HEK293 (cell line): ENCODE results near the gene PLAC1.

Experiments
- CTCF ChIA-PET: fragments of 350-600 bp; formaldehyde crosslinking; extraction: SDS; loops from one replicate; lab custom pipeline; 2021; ENCODE audit warnings: antibody characterized with exemption; lab: Yijun Ruan, JAX
- POLR2A ChIA-PET: fragments of 300-600 bp; formaldehyde crosslinking; extraction: SDS; loops from one replicate; lab custom pipeline; 2020; ENCODE audit warnings: antibody characterized with exemption, inconsistent platforms; lab: Yijun Ruan, JAX
- H3K27ac ChIP-seq: fragments of 200-500 bp; sonication (Bioruptor generic); 2 replicates; pipeline ENCODE4 v1.5.1; 2014; ENCODE audit warnings: low read depth, low read length, control low read depth, inconsistent platforms; ENCODE audit errors: extremely low read depth
- H3K36me3 ChIP-seq, 2 experiments: fragments of 200-500 bp in 1 of 2; sonication (Bioruptor generic) in 1 of 2; 1 replicate in 1 of 2; 2 replicates in 1 of 2; pipeline ENCODE4 v1.5.1; 2014 to 2017; ENCODE audit warnings: inconsistent platforms in 2 of 2, low read length in 2 of 2; ENCODE audit not compliant: control insufficient read depth in 2 of 2, insufficient read depth in 1 of 2
- H3K4me1 ChIP-seq: fragments of 200-500 bp; sonication (Bioruptor generic); 2 replicates; pipeline ENCODE4 v1.5.1; 2014; ENCODE audit warnings: mild to moderate bottlenecking, low read length, inconsistent platforms; ENCODE audit not compliant: control insufficient read depth, insufficient read depth
- H3K4me3 ChIP-seq: 2 replicates; pipeline ENCODE4 v1.5.1; 2011; ENCODE audit warnings: low read depth, mild to moderate bottlenecking, control low read depth, low read length, moderate library complexity
- H3K9me3 ChIP-seq: fragments of 200-500 bp; sonication (Bioruptor generic); 2 replicates; pipeline ENCODE4 v1.5.1; 2014; ENCODE audit warnings: low read depth, low read length, inconsistent platforms; ENCODE audit not compliant: control insufficient read depth, insufficient read depth
- HOXA7 ChIP-seq: sonication (generic); formaldehyde crosslinking; IDR thresholded peaks from 2 replicates; pipeline ENCODE4 v1.8.1; 2022; ENCODE audit warnings: missing genetic modification reagents, borderline replicate concordance
- SP2 ChIP-seq: fragments of 450-650 bp; formaldehyde crosslinking; IDR thresholded peaks from 2 replicates; pipeline ENCODE4 v1.5.1; 2016; ENCODE audit warnings: missing biosample characterization, missing genetic modification characterization
- YY1 ChIP-seq: fragments of 450-650 bp; formaldehyde crosslinking; IDR thresholded peaks from 2 replicates; pipeline ENCODE4 v1.5.1; 2018; ENCODE audit warnings: missing biosample characterization, missing genetic modification characterization
- ZBTB20 ChIP-seq: fragments of 450-650 bp; formaldehyde crosslinking; IDR thresholded peaks from 2 replicates; pipeline ENCODE4 v1.5.1; 2016; ENCODE audit warnings: missing biosample characterization, missing genetic modification characterization
- ZNF221 ChIP-seq: fragments of 450-650 bp; formaldehyde crosslinking; IDR thresholded peaks from 2 replicates; pipeline ENCODE4 v1.5.1; 2017; ENCODE audit warnings: missing biosample characterization, missing genetic modification characterization, borderline replicate concordance
- ZNF423 ChIP-seq: fragments of 450-650 bp; formaldehyde crosslinking; IDR thresholded peaks from 2 replicates; pipeline ENCODE4 v1.5.1; 2016; ENCODE audit warnings: missing biosample characterization, missing genetic modification characterization
- ZNF76 ChIP-seq: fragments of 450-650 bp; formaldehyde crosslinking; IDR thresholded peaks from 2 replicates; pipeline ENCODE4; 2016; ENCODE audit warnings: low read depth, missing biosample characterization, missing genetic modification characterization, borderline replicate concordance
- ZXDB ChIP-seq: fragments of 450-650 bp; formaldehyde crosslinking; IDR thresholded peaks from 2 replicates; pipeline ENCODE4 v1.5.1; 2016; ENCODE audit warnings: missing biosample characterization, missing genetic modification characterization
- TF ChIP-seq, protein P1 (sequence below): fragments of 450-650 bp; formaldehyde crosslinking; IDR thresholded peaks from 2 replicates; pipeline ENCODE4 v1.5.1; 2016; ENCODE audit warnings: missing biosample characterization, missing genetic modification characterization
- TF ChIP-seq, protein P2 (sequence below): fragments of 450-650 bp; formaldehyde crosslinking; IDR thresholded peaks from 2 replicates; pipeline ENCODE4 v1.5.1; 2017; ENCODE audit warnings: missing biosample characterization, missing genetic modification characterization
- TF ChIP-seq, protein P3 (sequence below): fragments of 450-650 bp; formaldehyde crosslinking; IDR thresholded peaks from 2 replicates; pipeline ENCODE4 v1.5.1; 2016; ENCODE audit warnings: missing biosample characterization, missing genetic modification characterization
- TF ChIP-seq, protein P4 (sequence below): fragments of 450-650 bp; formaldehyde crosslinking; IDR thresholded peaks from 2 replicates; pipeline ENCODE4; 2016; ENCODE audit warnings: missing biosample characterization, missing genetic modification characterization
- TF ChIP-seq, protein P5 (sequence below): fragments of 450-650 bp; formaldehyde crosslinking; IDR thresholded peaks from 2 replicates; pipeline ENCODE4 v1.5.1; 2016; ENCODE audit warnings: missing biosample characterization, missing genetic modification characterization
- TF ChIP-seq, protein P6 (sequence below): fragments of 450-650 bp; formaldehyde crosslinking; IDR thresholded peaks from 2 replicates; pipeline ENCODE4 v1.5.1; 2016; ENCODE audit warnings: missing biosample characterization, missing genetic modification characterization
- TF ChIP-seq, protein P7 (sequence below): fragments of 450-650 bp; formaldehyde crosslinking; IDR thresholded peaks from 2 replicates; pipeline ENCODE4 v1.5.1; 2016; ENCODE audit warnings: missing biosample characterization, missing genetic modification characterization

The PLAC1 gene

DNA sequence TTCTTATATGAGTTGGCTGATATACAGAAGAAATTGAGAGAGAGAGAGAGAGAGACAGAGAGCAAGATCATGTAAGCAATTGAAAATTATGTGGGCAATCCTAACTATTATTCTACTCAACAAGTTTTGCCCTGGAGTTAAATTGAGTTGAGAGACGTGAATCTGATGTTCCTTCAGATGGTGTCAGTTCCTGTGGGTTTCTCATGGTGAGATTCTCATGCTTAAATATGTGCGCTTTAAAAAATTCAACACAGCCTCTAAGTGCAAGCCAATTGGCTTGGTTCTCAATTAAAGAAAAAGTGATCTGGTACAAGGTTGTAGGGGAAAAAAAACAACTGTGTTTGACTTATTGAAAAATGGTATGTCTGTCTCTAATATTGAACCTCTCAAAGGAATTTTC, 35.4 kb upstream of the PLAC1 start:
- POLR2A ChIA-PET = no interaction called here
- no peaks in the 10 kb centered on the region for H3K36me3 ChIP-seq
- no peaks in the 10 kb centered on the region for H3K4me1 ChIP-seq
- H3K4me3 ChIP-seq = no peak overlapping the region
- CTCF ChIA-PET = no interaction called here
- no peak overlapping the region for H3K27ac ChIP-seq
- no peaks in the 10 kb centered on the region for H3K9me3 ChIP-seq
- no peak for TF ChIP-seq ZNF423 (tag by site-specific recombination)

DNA sequence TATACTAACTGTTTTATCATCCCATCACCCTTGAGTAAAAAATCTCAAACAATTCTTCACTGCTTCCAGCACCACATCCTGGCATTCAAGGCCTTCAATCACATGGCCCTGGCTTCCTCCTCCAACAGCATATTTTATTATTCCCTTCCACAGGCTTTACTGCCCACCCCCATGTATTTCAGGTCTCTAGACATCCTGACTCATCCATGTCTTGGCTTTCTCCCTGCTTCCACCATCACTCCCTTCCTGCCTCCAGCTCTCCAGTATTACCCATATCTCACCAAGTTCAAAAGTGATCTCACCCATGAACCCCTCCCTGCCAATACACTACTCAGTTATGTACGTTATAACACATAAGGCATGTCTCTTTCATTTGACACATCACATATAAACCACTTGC, 34.7 kb upstream of the PLAC1 start:
- Histone ChIP-seq H3K27ac (no peak overlapping the region), H3K9me3 (no peaks in the 10 kb centered on the region), H3K4me1 (no peaks in the 10 kb centered on the region)
- POLR2A ChIA-PET = no interaction called here
- TF ChIP-seq, protein P1, sequence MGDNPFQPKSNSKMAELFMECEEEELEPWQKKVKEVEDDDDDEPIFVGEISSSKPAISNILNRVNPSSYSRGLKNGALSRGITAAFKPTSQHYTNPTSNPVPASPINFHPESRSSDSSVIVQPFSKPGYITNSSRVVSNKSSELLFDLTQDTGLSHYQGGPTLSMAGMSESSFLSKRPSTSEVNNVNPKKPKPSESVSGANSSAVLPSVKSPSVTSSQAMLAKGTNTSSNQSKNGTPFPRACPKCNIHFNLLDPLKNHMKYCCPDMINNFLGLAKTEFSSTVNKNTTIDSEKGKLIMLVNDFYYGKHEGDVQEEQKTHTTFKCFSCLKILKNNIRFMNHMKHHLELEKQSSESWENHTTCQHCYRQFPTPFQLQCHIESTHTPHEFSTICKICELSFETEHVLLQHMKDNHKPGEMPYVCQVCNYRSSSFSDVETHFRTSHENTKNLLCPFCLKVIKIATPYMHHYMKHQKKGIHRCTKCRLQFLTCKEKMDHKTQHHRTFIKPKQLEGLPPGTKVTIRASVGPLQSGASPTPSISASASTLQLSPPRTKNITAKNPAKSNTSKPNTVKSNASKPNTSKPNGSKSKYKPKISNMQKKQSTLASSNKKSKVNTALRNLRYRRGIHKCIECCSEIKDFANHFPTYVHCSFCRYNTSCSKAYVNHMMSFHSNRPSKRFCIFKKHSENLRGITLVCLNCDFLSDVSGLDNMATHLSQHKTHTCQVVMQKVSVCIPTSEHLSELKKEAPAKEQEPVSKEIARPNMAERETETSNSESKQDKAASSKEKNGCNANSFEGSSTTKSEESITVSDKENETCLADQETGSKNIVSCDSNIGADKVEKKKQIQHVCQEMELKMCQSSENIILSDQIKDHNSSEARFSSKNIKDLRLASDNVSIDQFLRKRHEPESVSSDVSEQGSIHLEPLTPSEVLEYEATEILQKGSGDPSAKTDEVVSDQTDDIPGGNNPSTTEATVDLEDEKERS (tag by site-specific recombination) = no peak
- TF ChIP-seq ZBTB20 (tag by site-specific recombination) (no peak), SP2 (no peak), ZNF76 (no peak), ZXDB (no peak), YY1 (no peak), ZNF221 (tag by site-specific recombination) (no peak), HOXA7 (no peak)
- TF ChIP-seq, protein P2, sequence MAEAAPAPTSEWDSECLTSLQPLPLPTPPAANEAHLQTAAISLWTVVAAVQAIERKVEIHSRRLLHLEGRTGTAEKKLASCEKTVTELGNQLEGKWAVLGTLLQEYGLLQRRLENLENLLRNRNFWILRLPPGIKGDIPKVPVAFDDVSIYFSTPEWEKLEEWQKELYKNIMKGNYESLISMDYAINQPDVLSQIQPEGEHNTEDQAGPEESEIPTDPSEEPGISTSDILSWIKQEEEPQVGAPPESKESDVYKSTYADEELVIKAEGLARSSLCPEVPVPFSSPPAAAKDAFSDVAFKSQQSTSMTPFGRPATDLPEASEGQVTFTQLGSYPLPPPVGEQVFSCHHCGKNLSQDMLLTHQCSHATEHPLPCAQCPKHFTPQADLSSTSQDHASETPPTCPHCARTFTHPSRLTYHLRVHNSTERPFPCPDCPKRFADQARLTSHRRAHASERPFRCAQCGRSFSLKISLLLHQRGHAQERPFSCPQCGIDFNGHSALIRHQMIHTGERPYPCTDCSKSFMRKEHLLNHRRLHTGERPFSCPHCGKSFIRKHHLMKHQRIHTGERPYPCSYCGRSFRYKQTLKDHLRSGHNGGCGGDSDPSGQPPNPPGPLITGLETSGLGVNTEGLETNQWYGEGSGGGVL (tag by site-specific recombination) = no peak
- TF ChIP-seq, protein P3, sequence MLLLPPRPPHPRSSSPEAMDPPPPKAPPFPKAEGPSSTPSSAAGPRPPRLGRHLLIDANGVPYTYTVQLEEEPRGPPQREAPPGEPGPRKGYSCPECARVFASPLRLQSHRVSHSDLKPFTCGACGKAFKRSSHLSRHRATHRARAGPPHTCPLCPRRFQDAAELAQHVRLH (tag by site-specific recombination) = no peak
- TF ChIP-seq, protein P4, sequence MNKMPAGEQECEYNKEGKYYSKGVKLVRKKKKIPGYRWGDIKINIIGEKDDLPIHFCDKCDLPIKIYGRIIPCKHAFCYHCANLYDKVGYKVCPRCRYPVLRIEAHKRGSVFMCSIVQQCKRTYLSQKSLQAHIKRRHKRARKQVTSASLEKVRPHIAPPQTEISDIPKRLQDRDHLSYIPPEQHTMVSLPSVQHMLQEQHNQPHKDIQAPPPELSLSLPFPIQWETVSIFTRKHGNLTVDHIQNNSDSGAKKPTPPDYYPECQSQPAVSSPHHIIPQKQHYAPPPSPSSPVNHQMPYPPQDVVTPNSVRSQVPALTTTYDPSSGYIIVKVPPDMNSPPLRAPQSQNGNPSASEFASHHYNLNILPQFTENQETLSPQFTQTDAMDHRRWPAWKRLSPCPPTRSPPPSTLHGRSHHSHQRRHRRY (tag by site-specific recombination) = no peak
- TF ChIP-seq, protein P5, sequence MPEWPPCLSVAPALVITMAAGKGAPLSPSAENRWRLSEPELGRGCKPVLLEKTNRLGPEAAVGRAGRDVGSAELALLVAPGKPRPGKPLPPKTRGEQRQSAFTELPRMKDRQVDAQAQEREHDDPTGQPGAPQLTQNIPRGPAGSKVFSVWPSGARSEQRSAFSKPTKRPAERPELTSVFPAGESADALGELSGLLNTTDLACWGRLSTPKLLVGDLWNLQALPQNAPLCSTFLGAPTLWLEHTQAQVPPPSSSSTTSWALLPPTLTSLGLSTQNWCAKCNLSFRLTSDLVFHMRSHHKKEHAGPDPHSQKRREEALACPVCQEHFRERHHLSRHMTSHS (tag by site-specific recombination) = no peak
- TF ChIP-seq, protein P6, sequence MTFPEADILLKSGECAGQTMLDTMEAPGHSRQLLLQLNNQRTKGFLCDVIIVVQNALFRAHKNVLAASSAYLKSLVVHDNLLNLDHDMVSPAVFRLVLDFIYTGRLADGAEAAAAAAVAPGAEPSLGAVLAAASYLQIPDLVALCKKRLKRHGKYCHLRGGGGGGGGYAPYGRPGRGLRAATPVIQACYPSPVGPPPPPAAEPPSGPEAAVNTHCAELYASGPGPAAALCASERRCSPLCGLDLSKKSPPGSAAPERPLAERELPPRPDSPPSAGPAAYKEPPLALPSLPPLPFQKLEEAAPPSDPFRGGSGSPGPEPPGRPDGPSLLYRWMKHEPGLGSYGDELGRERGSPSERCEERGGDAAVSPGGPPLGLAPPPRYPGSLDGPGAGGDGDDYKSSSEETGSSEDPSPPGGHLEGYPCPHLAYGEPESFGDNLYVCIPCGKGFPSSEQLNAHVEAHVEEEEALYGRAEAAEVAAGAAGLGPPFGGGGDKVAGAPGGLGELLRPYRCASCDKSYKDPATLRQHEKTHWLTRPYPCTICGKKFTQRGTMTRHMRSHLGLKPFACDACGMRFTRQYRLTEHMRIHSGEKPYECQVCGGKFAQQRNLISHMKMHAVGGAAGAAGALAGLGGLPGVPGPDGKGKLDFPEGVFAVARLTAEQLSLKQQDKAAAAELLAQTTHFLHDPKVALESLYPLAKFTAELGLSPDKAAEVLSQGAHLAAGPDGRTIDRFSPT (tag by site-specific recombination) = no peak
- TF ChIP-seq, protein P7, sequence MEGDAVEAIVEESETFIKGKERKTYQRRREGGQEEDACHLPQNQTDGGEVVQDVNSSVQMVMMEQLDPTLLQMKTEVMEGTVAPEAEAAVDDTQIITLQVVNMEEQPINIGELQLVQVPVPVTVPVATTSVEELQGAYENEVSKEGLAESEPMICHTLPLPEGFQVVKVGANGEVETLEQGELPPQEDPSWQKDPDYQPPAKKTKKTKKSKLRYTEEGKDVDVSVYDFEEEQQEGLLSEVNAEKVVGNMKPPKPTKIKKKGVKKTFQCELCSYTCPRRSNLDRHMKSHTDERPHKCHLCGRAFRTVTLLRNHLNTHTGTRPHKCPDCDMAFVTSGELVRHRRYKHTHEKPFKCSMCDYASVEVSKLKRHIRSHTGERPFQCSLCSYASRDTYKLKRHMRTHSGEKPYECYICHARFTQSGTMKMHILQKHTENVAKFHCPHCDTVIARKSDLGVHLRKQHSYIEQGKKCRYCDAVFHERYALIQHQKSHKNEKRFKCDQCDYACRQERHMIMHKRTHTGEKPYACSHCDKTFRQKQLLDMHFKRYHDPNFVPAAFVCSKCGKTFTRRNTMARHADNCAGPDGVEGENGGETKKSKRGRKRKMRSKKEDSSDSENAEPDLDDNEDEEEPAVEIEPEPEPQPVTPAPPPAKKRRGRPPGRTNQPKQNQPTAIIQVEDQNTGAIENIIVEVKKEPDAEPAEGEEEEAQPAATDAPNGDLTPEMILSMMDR (tag by site-specific recombination) = no peak
- TF ChIP-seq, all 188 proteins: peak for 0
- CTCF ChIA-PET = interaction anchor here (0.5 to 1.5 kb wide), 2 partner anchors 23 to 172 kb away, joined by 3 to 4 read pairs; no protein-coding TSS in a partner anchor
- Histone ChIP-seq H3K36me3 (no peaks in the 10 kb centered on the region), H3K4me3 (no peak overlapping the region)
